ENCODE measurements around the gene ARPC5.

ARPC5 gene

DNA sequence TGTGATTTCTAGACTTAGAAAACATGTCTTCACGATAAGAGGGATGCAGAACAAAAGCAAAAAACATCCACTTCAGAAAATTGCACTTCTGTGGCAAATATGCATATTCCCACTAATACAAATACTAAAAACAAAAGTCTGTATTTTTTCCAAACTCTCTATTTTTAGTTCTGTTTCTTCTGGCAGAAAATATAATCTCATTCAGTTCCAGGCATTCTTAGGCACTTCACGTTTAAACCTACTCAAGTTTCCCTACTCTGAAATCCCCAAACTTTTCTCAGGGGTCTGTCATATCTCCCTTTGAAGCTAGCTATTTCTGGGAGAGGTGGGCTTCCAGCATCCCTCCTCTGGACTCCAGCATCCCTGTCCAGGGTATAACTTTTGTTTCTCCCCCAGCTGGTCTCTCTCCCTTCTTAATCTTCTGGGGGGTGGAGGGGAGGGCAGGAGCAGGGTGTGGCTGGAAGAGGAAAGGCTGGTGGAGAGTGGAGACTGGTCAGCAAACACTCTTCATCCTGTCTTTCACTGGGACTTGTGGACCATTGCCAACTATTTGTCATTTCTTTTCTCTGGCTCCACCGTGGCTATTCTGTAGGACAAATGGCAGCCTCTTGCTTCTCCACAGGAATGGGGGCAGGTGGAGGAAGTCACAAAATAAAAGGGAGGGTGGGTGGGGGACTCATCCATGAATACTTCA is 25.7 kb downstream of the ARPC5 start:
- no peak for DNase-seq

DNA sequence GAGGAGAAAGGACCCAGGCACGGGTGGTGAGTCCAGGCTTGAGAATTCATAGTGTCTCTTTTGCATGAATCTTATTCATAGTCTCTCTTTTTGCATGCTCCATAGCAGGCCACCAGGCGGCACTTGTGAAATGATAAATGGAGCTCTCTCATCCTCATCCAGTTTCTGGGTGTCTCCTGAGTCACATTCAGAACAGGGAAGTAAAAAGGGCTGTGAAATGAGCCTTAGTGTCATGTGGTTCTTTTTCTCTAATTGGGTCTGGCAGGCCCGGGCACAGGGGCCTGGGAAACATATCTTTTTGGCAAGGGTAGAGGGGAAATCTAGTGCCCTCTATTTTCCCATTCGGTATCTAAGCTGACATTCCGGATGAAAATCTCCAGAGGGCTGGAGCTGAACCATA is 26.3 kb downstream of the ARPC5 start:
- no peak for DNase-seq

DNA sequence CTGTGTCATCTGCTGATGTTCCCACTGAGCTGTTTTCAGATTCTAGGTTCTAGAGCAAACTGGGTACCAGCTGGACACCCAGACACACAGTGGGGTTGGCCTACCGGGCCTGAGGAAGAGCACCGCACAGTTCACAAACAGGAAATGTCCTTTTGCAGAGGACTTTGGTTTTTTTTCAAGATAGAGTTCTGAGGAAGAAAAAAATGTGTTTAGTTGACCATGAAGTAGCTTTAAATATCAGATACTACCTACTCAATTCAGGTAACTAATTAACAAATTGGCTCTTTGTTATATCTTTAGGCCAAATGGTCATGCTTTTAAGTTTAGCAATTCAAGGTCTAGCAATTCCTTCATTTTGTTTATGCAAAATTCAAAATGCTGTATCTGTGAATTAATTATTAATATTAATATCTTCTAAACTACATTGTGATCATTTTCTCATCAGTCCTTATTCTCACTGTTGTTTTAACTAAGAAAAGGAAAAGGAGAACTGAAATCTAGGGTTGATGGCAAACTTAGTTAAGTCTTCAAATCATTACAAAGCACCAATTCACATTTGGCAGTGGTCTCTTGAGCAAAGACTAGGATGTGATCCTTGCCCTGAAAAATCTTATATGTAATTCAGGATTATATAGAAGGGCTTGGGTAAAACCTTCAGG is 28.1 kb downstream of the ARPC5 start:
- no peak for DNase-seq

DNA sequence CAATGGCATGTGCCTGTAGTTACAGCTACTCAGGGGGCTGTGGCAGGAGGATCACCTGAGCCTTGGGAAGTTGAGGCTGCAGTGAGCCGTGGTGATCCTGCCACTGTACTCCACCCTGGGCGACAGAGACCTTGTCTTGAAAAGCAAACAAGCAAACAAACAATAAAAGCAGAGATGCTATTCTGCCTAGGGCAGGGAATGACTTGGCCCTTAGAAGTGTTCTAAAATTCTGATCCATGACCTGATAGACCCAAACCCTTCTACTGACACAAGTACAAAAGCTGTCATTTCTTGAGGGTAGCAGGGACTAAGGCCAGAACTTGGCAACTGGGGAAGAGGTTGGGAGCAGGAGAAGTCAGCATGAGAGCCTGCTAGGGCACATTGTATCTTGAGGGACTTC is 29.7 kb downstream of the ARPC5 start:
- no peak for DNase-seq

DNA sequence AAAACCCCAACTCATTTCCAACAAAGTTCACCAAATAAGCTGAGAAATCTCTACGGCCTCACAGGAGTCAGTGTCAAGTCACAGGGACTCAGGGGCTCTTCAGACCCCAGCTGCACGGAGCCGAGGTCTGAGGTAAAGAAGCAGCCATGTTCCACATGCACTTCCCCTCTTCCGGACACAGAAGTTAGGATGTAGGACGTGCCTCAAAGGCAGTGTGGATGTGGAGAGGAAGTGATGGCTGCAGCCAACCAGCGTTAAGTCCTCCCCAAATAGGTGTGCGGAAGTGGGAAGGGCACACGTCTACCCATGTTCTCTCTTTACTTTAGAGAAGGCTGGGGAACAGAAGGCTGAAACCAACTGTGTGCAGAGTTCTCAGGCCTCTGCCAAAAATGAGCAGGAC is 30.8 kb downstream of the ARPC5 start:
- no peak for DNase-seq

DNA sequence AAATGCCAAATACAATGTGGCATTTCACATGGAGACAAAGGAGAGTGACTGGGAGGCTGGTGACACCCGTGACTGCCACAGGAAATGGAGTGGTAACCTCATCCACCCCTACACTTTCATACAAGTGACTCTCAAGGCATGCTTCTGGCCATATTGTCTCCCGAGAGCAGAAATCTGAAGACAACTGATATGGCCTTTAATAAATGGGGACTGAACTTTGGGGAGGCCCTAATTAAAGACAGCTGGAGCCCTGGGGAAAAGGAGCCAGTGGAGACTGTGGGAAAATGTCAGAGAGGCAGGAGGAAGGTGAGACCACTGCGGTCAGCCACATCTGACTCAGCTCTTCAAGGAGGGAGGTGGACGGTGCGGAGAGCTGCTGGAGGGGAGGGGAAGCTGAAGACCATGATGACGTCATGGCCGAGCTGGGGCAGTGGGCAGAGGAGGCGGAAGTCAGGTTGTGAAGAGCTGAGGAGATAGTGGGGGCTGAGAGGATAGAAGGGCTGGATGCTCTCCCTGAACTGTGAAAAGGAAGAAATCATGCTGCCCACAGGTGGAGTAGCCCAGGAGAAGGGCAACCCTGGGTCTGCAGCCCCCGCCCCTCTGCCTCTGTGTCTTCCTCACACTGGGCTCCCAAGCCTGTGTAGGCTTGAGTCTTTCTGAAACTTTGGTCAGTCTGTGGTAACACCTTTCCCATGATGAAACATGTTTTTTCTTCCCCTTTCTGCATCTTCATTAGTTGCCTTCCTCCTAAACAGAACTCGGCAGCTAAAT is 31.4 kb downstream of the ARPC5 start:
- no peak for DNase-seq

DNA sequence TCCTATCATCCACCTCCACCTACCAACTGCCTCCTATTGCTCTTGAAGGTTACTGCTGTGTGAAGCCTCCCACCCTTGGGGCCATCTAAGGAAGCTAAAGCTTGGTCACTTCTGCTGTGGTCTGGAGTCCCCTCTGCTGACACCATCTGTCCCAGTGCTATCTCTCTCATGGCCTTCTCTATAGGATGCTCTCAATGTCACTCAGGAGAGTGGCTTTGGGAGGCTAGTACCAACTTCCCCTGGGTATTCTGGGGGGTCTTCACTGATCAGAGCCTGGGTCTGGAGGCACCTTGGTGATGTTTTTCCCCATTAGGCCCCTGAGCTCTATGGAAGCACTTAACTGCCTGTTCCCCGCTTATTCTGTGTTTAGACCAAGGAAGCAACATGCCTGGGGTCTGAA is 33.1 kb downstream of the ARPC5 start:
- DNase-seq: no peak

DNA sequence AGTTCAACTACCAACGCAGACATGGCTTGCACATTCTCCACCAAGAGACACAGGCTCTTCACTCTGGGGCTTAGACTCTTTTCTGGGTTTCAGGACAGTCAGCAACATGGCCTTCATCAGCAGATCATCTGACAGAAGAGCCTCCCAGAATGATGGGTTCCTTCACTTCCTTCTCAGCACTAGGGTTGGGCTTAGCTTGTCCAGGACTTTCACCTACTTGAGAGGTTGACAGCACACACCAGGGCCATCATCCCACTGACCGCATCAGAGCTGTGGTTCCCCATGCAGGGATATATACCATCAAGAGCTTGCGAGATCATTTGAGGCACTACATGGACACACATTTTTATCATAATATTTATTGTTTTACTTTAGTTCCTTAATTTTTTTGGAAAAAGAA is 34.9 kb downstream of the ARPC5 start:
- DNase-seq: no peak

DNA sequence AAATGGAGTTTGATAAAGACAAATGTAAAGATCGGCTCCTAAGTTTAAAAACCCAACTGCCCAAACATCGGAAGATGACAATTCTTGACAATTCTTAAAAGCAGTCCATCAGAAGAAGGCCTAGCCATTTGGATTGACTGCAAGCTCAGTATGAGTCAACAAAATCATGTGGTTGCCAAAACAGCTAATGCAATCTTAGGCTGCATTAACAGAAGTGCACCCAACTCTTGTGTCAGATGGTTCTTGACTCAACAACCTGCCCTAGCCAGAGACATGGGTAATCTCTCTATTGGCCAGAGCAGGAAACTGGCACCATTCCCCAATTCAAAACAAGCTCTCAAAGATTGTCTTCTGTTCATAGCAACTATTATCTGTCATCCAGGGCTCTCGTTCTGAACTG is 35.4 kb downstream of the ARPC5 start:
- no peak for DNase-seq

DNA sequence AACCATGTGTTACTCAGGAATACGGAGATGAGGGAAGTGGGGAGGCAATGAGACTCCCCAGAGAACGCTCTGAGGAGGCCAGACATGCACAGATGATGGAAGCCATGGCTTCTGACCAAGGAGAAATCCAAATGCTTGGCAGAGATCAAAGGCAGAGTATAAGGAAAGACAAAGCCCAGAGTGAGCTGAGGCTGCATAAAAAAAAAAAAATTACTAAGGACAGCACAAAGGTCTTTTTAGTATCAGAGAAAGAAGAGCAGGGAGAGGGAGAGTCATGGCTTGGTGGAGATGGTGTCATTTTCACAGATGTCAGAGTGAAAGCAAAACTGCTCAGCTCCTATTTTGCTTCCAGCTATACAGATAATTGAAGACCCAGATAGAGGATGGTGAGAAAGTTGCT is 37.2 kb downstream of the ARPC5 start:
- no peak for DNase-seq

DNA sequence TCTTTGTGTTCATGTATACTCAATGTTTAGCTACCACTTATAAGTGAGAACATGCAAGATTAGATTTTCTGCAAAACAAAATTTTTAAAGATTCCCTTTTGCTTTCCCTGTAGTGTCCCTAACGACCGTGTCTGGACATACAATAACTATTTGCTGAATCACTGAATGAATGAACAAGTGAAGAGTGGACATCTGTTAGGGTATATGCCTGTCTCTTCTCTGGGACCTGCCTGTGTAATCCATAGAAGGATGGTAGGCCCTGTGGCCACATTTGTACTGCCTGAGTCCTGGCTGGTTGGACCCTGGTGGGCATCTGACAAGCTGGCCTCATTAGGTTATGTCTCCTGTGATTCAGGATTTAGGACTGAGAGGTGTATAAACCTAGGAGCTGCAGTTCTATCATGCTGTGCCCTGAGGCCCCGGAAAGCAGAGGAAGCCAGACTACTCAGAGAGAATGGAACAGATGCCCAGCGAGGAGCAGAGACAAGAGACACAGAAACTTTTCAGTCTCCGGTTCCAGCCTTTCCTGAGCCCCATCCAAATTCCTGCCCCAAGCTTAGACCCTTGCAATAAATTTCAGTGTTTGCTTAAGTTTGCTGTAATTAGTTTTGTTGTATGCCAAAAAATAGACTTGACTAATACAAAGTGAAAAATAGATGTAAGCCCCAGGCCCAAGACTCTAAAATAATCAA is 37.8 kb downstream of the ARPC5 start:
- DNase-seq: no peak

DNA sequence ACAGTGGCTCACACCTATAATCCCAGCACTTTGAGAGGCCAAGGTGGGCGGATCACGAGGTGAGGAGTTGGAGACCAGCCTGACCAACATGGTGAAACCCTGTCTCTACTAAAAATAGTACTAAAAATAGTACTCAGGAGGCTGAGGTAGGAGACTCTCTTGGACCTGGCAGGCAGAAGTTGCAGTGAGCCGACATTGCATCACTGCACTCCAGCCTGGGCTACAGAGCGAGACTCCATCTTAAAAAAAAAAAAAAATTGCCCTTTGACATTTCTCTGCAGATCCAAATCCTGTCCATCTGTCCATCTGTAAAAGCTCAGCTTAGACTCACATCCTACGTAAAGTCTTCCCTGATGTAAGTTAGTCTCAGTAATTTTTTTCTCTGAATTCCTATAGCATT is 39.1 kb downstream of the ARPC5 start:
- DNase-seq: no peak

DNA sequence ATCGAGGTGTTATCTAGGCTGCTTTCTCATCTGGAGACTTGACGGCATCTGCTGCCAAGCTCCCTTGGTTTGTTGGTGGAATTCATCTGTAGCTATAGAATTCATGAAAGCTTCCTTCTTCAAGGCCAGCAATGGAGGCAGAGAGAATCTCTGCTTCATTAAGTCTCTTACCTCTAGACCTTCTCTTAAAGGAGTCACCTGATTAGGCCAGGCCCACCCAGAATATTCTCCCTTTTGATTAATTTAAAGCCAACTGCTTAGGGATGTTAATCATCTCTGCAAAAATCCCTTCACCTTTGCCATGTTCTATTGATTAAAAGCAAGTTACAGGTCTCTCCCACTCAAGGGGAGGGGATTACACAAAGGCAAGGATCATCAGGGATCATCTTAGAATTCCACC is 40.0 kb downstream of the ARPC5 start:
- DNase-seq: no peak

DNA sequence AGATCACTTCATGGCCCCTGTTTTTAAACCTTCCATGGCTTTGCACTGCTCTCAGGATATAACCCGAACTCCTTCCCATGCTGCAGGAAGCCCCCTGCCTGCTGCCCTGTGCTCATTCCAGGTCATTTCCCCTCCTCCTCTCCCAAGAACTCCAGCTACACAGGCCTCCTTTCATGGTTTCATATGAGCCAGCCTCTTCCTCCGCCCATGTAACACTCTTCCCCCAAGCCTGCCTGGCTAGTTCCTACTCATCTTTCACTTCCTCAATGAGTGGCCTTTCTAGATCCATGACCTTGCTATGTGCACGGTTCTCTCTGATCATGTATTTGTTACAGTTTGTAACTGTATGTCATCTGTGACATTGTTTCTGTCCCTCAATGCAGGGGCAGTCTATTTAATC is 42.2 kb downstream of the ARPC5 start:
- DNase-seq: no peak

DNA sequence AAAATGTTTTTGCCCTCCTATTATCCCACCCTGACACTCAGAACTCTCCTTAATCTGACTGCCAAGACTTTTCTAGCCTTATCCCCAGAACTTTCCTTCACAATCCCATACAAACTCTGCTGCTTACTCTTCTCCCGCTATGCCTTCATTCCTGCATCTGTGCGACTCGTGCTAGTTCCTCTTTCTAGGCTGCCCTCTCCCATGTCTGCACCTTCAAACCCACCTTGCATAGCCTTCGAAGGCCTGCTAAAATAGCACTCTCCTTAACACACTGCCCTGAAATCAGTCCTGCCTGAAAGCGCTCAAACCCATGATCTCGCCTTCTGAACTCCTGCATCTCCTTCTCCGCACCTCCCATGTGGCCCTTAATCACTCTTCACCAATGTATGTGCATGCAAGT is 42.9 kb downstream of the ARPC5 start:
- DNase-seq: no peak

DNA sequence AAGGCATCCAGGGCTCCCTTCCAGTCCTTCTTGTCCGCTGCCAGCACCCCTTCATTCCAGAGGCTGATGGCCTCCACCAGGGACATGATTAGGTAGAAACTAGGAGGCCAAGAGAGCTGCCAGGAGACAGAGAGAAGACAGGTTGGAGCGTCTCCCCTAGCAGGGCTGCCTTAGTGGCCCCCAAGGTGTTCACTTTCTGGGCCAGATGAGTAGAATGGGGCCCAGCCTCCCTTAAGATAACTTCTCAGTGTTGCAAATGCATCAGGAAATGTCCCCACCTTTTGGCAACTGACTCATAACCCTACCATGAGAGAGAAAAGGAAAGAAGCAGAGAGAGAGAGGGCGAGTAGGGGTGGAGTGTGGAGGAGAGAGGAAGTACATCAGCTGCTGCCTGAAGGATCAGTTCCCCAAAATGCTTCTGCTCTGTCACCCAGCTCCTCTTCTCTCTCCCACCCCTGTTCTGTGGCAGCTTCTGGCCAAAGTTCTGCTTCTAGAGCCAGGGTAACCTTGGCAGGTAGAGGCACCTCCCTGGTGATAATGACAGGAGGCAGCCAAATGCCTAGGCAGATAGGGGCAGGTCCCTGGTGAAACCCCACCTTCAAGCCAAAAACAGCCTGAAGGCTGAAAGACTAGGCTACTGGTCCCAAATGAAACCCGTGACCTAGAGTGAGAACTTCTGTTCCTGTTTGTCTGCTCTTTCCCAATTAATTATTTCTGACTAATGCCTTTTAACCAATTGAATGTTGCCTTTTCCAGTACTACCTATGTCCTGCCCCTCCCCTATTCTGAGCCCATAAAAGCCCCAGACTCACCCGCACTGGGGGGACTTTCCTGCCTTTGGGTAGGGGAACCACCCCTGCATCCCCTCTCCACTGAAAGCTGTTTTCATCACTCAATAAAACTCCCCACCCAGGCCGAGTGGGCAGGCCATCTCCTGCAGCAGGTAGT is 45.1 kb downstream of the ARPC5 start, which contains the start of gene NCF2:
NCF2 (minus strand) TSS at position 216 of the 948 bp plus-strand sequence; CDS start at position 86, 130 bp downstream.
- DNase-seq: no peak

DNA sequence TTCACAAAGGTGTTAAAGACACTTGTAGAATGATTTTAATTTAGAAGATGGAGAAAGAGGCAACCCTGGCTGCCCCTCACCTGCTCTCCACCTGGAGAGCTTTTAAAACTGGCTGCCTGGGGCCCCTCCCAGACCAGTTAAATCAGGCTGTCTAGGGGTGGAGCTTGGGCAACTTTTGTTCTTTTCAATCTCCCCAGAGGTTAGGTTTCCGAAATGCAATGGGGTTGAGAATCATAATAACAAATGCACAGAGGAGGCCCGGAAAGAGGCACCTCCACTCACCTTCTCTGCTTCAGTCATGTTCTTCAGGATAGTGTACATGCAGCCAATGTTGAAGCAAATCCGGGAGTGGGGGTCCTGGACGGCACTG is 45.7 kb downstream of the ARPC5 start:
- DNase-seq: no peak

DNA sequence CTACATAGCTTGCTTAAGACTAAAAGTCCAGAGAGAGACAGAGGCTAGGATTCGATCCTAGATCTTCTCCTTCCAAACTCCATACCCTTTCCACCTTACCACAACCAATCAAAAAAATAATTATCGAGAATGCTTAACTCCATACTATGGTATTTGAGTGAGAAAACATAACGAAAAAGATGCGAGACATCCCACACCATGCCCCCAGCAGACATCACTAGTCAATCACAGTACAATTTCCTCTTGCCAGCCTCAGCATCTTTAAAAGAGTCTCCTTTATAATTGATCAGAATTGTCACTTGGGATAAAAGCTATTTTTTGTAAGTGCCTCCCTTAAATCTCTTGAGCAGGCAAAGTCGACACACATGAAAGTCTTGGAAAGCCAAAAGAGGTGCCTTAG is 46.2 kb downstream of the ARPC5 start:
- DNase-seq: no peak

DNA sequence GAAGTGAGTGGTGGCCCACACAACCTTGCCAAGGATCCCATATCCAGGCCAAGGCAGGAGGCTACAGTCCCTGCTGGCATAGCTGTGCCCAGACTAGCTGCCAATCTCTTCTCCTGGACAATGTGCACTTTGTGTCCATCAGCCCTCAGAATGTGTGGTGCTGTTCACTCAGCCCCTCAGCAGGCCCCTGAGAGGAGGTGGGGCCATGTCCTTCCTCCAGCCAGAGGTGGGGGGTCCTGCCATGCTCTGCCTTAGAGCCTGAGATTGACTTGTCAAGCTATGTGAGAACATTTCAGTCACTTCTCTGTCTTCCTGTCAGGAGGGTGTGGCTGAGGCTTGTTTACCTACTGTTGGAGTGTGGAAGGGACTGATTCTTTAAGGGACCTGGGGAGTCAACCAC is 46.8 kb downstream of the ARPC5 start:
- DNase-seq: no peak

DNA sequence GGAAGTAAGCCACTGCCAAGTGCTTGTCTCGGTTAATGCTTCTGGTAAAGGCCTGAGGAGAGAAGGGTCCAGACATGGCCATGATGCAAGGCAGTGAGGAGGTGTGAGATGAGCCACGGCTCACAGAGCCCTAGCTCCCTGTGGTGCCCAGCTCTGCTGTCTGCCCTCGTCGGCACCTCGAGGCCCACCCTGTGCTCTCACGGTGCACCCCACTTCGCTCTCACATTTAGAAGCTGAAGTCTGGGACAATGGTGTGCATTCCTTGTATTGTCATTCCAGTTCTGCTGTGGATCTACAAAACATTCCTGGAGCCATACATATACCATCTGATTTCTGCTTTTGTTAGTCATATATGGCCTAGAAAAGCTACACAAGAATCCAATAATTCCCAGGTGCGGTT is 48.7 kb downstream of the ARPC5 start:
- DNase-seq: no peak

DNA sequence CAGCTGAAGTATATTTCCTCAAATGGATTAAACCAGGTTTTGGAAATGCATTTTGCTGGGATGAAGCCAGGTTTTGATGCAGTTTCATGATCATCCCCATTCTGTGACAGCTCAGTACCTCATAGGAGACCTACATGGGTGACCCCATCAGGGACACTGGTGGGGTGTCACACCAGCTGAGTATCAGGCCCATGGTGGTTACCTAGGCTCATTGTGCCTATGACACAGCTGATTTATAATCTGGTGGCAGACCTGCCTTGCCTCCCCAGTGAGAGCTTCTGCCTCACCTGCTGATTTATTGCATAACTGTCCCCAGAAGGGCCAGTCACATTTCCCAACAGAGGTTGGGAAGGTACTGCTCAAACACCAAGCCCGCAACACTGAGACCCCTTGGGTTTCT is 49.1 kb downstream of the ARPC5 start:
- DNase-seq: no peak

DNA sequence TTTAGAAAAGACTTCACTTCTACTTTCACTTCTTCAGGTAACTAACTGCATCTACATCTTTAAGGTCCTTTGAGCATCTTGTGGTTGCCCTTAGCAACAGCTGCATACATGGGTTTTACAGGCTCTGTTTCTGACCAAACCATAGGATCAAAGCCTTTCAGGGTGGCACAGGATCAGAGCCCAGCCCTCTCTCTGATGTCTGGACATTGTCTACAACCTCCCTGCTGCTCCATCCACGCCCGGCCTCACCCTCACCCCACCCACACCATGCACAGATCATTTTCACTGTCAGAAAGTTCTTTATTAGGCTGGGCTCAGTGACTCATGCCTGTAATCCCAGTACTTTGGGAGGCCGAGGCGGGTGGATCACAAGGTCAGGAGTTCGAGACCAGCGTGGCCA is 50.5 kb downstream of the ARPC5 start:
- DNase-seq: no peak
